Neural cell (in vitro differentiated cells): Measurements from ENCODE around the gene OR51I2.

Source experiments
- EP300 ChIP-seq: fragments of 450-650 bp; conservative IDR thresholded peaks from 2 replicates; pipeline ENCODE4 v1.6.1; 2014; ENCODE audit warnings: antibody characterized with exemption, mild to moderate bottlenecking, moderate library complexity; ENCODE audit not compliant: poor library complexity, severe bottlenecking
- EZH2 ChIP-seq: fragments of 200-600, 300-800 bp; shearing (Covaris generic), sonication (generic); IDR thresholded peaks from 2 replicates; pipeline ENCODE4 v1.6.1; 2014; ENCODE audit warnings: antibody characterized with exemption, low read length, borderline replicate concordance, mild to moderate bottlenecking; ENCODE audit not compliant: insufficient read depth, poor library complexity, severe bottlenecking
- MXI1 ChIP-seq: fragments of 450-650 bp; conservative IDR thresholded peaks from 2 replicates; pipeline ENCODE4 v1.6.1; 2014; ENCODE audit warnings: antibody characterized with exemption, mild to moderate bottlenecking; ENCODE audit not compliant: poor library complexity, severe bottlenecking
- SMC3 ChIP-seq: fragments of 450-650 bp; conservative IDR thresholded peaks from 2 replicates; pipeline ENCODE4 v1.6.1; 2014; ENCODE audit warnings: antibody characterized with exemption, mild to moderate bottlenecking, moderate library complexity; ENCODE audit not compliant: poor library complexity
- TAF1 ChIP-seq: IDR thresholded peaks from 2 replicates; pipeline ENCODE4 v1.6.1; 2012; ENCODE audit warnings: low read depth
- TF ChIP-seq, protein P1 (sequence below): fragments of 450-650 bp; IDR thresholded peaks from 2 replicates; pipeline ENCODE4 v1.5.1; 2014; ENCODE audit warnings: antibody characterized with exemption, mild to moderate bottlenecking, moderate library complexity; ENCODE audit not compliant: poor library complexity, severe bottlenecking
- TF ChIP-seq, protein P2 (sequence below): IDR thresholded peaks from 2 replicates; pipeline ENCODE4 v1.6.1; 2012; ENCODE audit warnings: borderline replicate concordance

DNA sequence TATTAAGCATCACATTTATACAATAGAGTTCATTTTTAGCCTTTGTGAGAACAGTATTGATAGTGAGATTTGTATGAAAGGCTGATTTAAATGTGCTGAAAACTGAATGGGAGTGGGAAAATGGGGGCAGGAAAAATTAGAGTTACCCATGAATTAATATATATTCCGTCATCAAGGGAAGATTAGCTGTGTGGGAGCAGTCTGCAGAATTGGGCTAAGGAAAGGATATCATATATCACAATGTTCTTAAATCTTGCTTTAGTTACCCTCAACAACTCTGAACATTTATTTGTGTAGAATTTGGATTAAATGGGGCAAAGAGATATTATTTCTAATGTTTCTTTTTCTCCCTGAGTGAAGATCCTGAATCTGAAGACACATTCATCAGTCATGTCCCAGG lies 27.3 kb upstream of the OR51I2 start, which contains the start of gene OR51Q1:
- TF ChIP-seq EP300 = no peak
- no peak for TF ChIP-seq EZH2
- TF ChIP-seq MXI1 = no peak
- TF ChIP-seq, protein P1, sequence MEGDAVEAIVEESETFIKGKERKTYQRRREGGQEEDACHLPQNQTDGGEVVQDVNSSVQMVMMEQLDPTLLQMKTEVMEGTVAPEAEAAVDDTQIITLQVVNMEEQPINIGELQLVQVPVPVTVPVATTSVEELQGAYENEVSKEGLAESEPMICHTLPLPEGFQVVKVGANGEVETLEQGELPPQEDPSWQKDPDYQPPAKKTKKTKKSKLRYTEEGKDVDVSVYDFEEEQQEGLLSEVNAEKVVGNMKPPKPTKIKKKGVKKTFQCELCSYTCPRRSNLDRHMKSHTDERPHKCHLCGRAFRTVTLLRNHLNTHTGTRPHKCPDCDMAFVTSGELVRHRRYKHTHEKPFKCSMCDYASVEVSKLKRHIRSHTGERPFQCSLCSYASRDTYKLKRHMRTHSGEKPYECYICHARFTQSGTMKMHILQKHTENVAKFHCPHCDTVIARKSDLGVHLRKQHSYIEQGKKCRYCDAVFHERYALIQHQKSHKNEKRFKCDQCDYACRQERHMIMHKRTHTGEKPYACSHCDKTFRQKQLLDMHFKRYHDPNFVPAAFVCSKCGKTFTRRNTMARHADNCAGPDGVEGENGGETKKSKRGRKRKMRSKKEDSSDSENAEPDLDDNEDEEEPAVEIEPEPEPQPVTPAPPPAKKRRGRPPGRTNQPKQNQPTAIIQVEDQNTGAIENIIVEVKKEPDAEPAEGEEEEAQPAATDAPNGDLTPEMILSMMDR = no peak
- TF ChIP-seq, protein P2, sequence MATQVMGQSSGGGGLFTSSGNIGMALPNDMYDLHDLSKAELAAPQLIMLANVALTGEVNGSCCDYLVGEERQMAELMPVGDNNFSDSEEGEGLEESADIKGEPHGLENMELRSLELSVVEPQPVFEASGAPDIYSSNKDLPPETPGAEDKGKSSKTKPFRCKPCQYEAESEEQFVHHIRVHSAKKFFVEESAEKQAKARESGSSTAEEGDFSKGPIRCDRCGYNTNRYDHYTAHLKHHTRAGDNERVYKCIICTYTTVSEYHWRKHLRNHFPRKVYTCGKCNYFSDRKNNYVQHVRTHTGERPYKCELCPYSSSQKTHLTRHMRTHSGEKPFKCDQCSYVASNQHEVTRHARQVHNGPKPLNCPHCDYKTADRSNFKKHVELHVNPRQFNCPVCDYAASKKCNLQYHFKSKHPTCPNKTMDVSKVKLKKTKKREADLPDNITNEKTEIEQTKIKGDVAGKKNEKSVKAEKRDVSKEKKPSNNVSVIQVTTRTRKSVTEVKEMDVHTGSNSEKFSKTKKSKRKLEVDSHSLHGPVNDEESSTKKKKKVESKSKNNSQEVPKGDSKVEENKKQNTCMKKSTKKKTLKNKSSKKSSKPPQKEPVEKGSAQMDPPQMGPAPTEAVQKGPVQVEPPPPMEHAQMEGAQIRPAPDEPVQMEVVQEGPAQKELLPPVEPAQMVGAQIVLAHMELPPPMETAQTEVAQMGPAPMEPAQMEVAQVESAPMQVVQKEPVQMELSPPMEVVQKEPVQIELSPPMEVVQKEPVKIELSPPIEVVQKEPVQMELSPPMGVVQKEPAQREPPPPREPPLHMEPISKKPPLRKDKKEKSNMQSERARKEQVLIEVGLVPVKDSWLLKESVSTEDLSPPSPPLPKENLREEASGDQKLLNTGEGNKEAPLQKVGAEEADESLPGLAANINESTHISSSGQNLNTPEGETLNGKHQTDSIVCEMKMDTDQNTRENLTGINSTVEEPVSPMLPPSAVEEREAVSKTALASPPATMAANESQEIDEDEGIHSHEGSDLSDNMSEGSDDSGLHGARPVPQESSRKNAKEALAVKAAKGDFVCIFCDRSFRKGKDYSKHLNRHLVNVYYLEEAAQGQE = no peak
- no peak for TF ChIP-seq SMC3
- TF ChIP-seq TAF1 = no peak
